Upper lobe of left lung (tissue), 6 donors: ENCODE measurements around the gene FMR1. TPM values are rescaled to one million over a fixed set of nuclear protein-coding genes. Genes with fewer than 3 reads are reported as not detected.

Experiments
- ATAC-seq, 2 donors: fragments of 200-7000 bp; cut with Tn5 transposase; one replicate each; pipeline ENCODE4 v1.9.1; 2022; ENCODE audit warnings: mild to moderate bottlenecking in 2 of 2, moderate library complexity in 2 of 2; ENCODE audit not compliant: low FRiP score in 2 of 2
- DNase-seq, 2 donors: peaks; one replicate each; pipeline ENCODE4 v3.0.0-alpha.2; 2019 to 2020
- H3K27ac ChIP-seq, 4 donors: fragments of 200-600 bp; sonication (generic); one replicate each; pipeline ENCODE4 v1.5.1; 2016 to 2019
- H3K27me3 ChIP-seq, 4 donors: fragments of 200-600 bp; sonication (generic); one replicate each; pipeline ENCODE4 v1.5.1; 2017 to 2019
- H3K36me3 ChIP-seq, 4 donors: fragments of 200-600 bp; sonication (generic); one replicate each; pipeline ENCODE4 v1.5.1; 2016 to 2019
- H3K4me1 ChIP-seq, 4 donors: fragments of 200-600 bp; sonication (generic); one replicate each; pipeline ENCODE4 v1.5.1; 2018 to 2019
- H3K4me3 ChIP-seq, 4 donors: fragments of 200-600 bp; sonication (generic); one replicate each; pipeline ENCODE4 v1.5.1; 2017 to 2019; ENCODE audit warnings: mild to moderate bottlenecking in 2 of 4, moderate library complexity in 1 of 4
- H3K9me3 ChIP-seq, 4 donors: fragments of 200-600 bp; sonication (generic); one replicate each; pipeline ENCODE4 v1.5.1; 2018 to 2019
- EP300 ChIP-seq, 4 donors: sonication (generic); formaldehyde crosslinking; IDR thresholded peaks; one replicate each; pipeline ENCODE4 v1.5.1; 2017; ENCODE audit warnings: antibody characterized with exemption in 4 of 4, control low read depth in 2 of 4
- POLR2A ChIP-seq, 4 donors: fragments of 450-650 bp; IDR thresholded peaks; one replicate each; pipeline ENCODE4 v1.5.1; 2016 to 2017; ENCODE audit warnings: antibody characterized with exemption in 4 of 4, mild to moderate bottlenecking in 2 of 4
- POLR2AphosphoS5 ChIP-seq, 2 donors: sonication (generic); formaldehyde crosslinking; IDR thresholded peaks; one replicate each; pipeline ENCODE4 v1.5.1; 2017; ENCODE audit warnings: antibody characterized with exemption in 2 of 2
- WGBS, 2 donors: methylation state at CpG; one replicate each; pipeline ENCODE4 v1.1.5; 2017 to 2018; 5-methylcytosine and 5-hydroxymethylcytosine counted together
- total RNA-seq, 6 donors: library from RNA; depleted of rRNA in 4 of 6; stranded (reverse); fragments of >200 nt in 4 of 6; gene quantifications; one replicate each; pipeline versions ENCODE4 v1.1.0 to v1.2.1, GENCODE V29; 2016 to 2021
- TF ChIP-seq, protein P1 (sequence below), 6 experiments: fragments of 450-650 bp in 4 of 6; fragments of 200-600 bp in 2 of 6; sonication (generic) in 2 of 6; IDR thresholded peaks; one replicate each; pipeline ENCODE4 v1.5.1; 2016 to 2019; ENCODE audit warnings: antibody characterized with exemption in 6 of 6
- donor health status: DM: no; HTN: no; CAD: no; lungs with moderate emphysema.
- donor health status: DM: no; HTN: yes; CAD: no; lungs with severe emphysema.

The FMR1 gene
- total RNA-seq, 6 donors from 2014 or later = 29.2 to 76.4 (median 39.7) TPM

DNA sequence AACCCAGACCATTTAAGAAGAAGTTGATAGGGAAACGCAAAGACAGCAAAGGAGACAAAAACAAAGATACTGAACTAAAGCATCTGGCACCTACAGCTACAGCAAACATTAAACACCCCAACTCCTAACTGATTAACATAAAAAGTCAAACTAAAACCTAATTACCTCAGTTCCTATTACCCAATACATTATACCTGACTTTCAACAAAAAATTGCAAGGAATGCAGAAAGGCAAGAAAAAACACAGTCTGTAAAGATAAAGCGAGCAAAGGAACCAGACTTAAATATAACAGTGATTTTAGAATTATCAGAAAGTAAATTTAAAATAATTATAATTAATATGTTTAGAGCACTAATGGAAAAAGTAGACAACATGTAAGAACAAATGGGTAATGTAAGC, 9.4 kb upstream of the FMR1 start:
- Histone ChIP-seq H3K4me3 (no peak overlapping the region), H3K27ac (no peak overlapping the region), H3K4me1 (no peaks in the 10 kb centered on the region), H3K36me3 (no peaks in the 10 kb centered on the region), H3K9me3 (no peaks in the 10 kb centered on the region), H3K27me3 (no peaks in the 10 kb centered on the region)
- TF ChIP-seq EP300 (IDR thresholded peaks at IDR 0.05) (no peak), POLR2A (IDR thresholded peaks at IDR 0.05) (no peak), POLR2AphosphoS5 (IDR thresholded peaks at IDR 0.05) (no peak)
- TF ChIP-seq, protein P1, sequence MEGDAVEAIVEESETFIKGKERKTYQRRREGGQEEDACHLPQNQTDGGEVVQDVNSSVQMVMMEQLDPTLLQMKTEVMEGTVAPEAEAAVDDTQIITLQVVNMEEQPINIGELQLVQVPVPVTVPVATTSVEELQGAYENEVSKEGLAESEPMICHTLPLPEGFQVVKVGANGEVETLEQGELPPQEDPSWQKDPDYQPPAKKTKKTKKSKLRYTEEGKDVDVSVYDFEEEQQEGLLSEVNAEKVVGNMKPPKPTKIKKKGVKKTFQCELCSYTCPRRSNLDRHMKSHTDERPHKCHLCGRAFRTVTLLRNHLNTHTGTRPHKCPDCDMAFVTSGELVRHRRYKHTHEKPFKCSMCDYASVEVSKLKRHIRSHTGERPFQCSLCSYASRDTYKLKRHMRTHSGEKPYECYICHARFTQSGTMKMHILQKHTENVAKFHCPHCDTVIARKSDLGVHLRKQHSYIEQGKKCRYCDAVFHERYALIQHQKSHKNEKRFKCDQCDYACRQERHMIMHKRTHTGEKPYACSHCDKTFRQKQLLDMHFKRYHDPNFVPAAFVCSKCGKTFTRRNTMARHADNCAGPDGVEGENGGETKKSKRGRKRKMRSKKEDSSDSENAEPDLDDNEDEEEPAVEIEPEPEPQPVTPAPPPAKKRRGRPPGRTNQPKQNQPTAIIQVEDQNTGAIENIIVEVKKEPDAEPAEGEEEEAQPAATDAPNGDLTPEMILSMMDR (IDR thresholded peaks at IDR 0.05) = no peak
- no peak for ATAC-seq
- WGBS, 2 donors = 72 to 93% methylated on average over 2 of the region's 2 CpGs
- DNase-seq = no peak

DNA sequence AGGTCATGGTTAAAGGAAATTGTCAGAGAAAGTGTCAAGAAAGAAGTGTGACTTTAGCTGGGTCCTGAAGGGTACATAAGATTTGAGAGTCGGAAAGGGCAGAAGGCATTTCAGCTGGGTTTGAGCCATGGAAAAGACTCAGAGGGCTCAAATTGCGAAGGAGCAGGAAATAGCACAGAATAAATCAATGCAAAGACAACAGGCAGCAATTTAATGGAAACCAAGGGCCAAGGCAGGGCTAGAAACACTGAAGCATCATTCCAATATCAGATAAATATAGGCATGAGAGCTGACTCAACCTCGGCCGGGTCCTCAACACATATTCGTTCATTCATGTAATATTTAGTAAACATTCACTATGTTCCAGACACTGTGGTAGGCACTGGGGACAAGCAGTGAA, 3.6 kb upstream of the FMR1 start:
- Histone ChIP-seq H3K4me1 (no peaks in the 10 kb centered on the region), H3K36me3 (no peaks in the 10 kb centered on the region), H3K9me3 (no peaks in the 10 kb centered on the region), H3K4me3 (no peak overlapping the region), H3K27me3 (no peaks in the 10 kb centered on the region), H3K27ac (no peak overlapping the region)
- TF ChIP-seq, protein P1 (IDR thresholded peaks at IDR 0.05) = no peak
- TF ChIP-seq POLR2AphosphoS5 (IDR thresholded peaks at IDR 0.05) = no peak
- TF ChIP-seq EP300 (IDR thresholded peaks at IDR 0.05) = no peak
- no peak for TF ChIP-seq POLR2A (IDR thresholded peaks at IDR 0.05)
- DNase-seq = no peak
- 54 to 77% methylated on average over 5 of the region's 5 CpGs for WGBS, 2 donors
- ATAC-seq = no peak

DNA sequence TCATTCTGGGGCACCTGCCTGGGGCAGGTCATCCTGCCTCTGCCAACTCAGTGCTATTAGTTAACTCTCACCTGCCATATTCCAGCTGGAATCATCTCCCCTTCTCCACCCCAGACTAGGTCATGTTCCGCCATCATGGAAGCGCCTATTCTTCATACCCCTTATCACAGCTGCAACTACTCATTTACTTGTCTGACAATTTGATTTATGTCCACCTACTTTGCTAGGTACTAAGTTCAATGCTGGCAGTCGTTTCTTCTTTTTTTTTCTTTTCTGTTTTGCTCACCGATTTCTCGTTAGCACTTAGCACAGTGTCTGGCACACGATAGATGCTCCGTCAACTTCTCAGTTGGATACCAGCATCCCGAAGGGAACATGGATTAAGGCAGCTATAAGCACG, 1.1 kb upstream of the FMR1 start:
- H3K4me3 ChIP-seq = no peak overlapping the region
- no peak overlapping the region for H3K27ac ChIP-seq
- DNase-seq = no peak
- no peaks in the 10 kb centered on the region for H3K9me3 ChIP-seq
- ATAC-seq = no peak
- no peaks in the 10 kb centered on the region for H3K36me3 ChIP-seq
- H3K27me3 ChIP-seq = no peaks in the 10 kb centered on the region
- TF ChIP-seq, protein P1 (IDR thresholded peaks at IDR 0.05) = no peak
- no peak for TF ChIP-seq POLR2A (IDR thresholded peaks at IDR 0.05)
- no peak for TF ChIP-seq EP300 (IDR thresholded peaks at IDR 0.05)
- TF ChIP-seq POLR2AphosphoS5 (IDR thresholded peaks at IDR 0.05) = no peak
- peaks cover 0 to 15% (median 2%) of the 10 kb centered on the region in 4 donors for H3K4me1 ChIP-seq
- 88 to 92% methylated on average over 9 of the region's 9 CpGs for WGBS, 2 donors

DNA sequence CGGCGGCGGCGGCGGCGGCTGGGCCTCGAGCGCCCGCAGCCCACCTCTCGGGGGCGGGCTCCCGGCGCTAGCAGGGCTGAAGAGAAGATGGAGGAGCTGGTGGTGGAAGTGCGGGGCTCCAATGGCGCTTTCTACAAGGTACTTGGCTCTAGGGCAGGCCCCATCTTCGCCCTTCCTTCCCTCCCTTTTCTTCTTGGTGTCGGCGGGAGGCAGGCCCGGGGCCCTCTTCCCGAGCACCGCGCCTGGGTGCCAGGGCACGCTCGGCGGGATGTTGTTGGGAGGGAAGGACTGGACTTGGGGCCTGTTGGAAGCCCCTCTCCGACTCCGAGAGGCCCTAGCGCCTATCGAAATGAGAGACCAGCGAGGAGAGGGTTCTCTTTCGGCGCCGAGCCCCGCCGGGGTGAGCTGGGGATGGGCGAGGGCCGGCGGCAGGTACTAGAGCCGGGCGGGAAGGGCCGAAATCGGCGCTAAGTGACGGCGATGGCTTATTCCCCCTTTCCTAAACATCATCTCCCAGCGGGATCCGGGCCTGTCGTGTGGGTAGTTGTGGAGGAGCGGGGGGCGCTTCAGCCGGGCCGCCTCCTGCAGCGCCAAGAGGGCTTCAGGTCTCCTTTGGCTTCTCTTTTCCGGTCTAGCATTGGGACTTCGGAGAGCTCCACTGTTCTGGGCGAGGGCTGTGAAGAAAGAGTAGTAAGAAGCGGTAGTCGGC, 528 bp downstream of the FMR1 start:
- ATAC-seq (peak; percentile 50 to 58), DNase-seq (peak; percentile 29 to 83)
- no peaks in the 10 kb centered on the region for H3K36me3 ChIP-seq
- 7 to 42% methylated on average over 3 to 52 of the region's 58 CpGs for WGBS, 2 donors
- H3K27ac ChIP-seq = peak overlapping the region; percentile 89 to 94 (median 92)
- H3K27me3 ChIP-seq = no peaks in the 10 kb centered on the region
- H3K4me3 ChIP-seq = peak overlapping the region; percentile 27 to 74 (median 67)
- H3K4me1 ChIP-seq = peaks cover 0 to 15% (median 2%) of the 10 kb centered on the region in 4 donors
- H3K9me3 ChIP-seq = no peaks in the 10 kb centered on the region
- no peak for TF ChIP-seq EP300 (IDR thresholded peaks at IDR 0.05)

DNA sequence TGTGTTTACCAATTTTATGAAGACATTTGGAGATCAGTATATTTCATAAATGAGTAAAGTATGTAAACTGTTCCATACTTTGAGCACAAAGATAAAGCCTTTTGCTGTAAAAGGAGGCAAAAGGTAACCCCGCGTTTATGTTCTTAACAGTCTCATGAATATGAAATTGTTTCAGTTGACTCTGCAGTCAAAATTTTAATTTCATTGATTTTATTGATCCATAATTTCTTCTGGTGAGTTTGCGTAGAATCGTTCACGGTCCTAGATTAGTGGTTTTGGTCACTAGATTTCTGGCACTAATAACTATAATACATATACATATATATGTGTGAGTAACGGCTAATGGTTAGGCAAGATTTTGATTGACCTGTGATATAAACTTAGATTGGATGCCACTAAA, 1.9 kb downstream of the FMR1 start:
- WGBS, 2 donors = 62 to 67% methylated on average over 6 of the region's 6 CpGs
- TF ChIP-seq POLR2AphosphoS5 (IDR thresholded peaks at IDR 0.05) = no peak
- no peak for TF ChIP-seq EP300 (IDR thresholded peaks at IDR 0.05)
- TF ChIP-seq POLR2A (IDR thresholded peaks at IDR 0.05) = no peak
- TF ChIP-seq, protein P1 (IDR thresholded peaks at IDR 0.05) = no peak
- H3K9me3 ChIP-seq = no peaks in the 10 kb centered on the region

More for the DNA sequence above, 1.9 kb downstream of the FMR1 start:
- peaks cover 0 to 15% (median 5%) of the 10 kb centered on the region in 4 donors for H3K4me1 ChIP-seq
- H3K27ac ChIP-seq = no peak overlapping the region
- DNase-seq (no peak), ATAC-seq (no peak)
- no peaks in the 10 kb centered on the region for H3K27me3 ChIP-seq
- H3K4me3 ChIP-seq = peak overlapping the region in 2 of 4 donors; percentile 68 to 74
- H3K36me3 ChIP-seq = no peaks in the 10 kb centered on the region
